Esophagus muscularis mucosa (tissue), 3 donors: Measurements from ENCODE around the gene QTRT2.

Experiments used
- POLR2A ChIP-seq: fragments of 450-650 bp; IDR thresholded peaks from one replicate; pipeline ENCODE4 v1.6.1; 2017; ENCODE audit warnings: antibody characterized with exemption, moderate library complexity, mild to moderate bottlenecking, low read depth
- POLR2AphosphoS5 ChIP-seq, 2 donors: sonication (generic); formaldehyde crosslinking; IDR thresholded peaks; one replicate each; pipeline ENCODE4 v1.6.1; 2017; ENCODE audit warnings: antibody characterized with exemption in 2 of 2
- TF ChIP-seq, protein P1 (sequence below), 3 experiments: fragments of 200-600 bp in 2 of 3; fragments of 450-650 bp in 1 of 3; sonication (generic) in 2 of 3; IDR thresholded peaks; one replicate each; pipeline ENCODE4 v1.5.1; 2017 to 2019; ENCODE audit warnings: antibody characterized with exemption in 3 of 3, mild to moderate bottlenecking in 2 of 3, moderate library complexity in 1 of 3

DNA sequence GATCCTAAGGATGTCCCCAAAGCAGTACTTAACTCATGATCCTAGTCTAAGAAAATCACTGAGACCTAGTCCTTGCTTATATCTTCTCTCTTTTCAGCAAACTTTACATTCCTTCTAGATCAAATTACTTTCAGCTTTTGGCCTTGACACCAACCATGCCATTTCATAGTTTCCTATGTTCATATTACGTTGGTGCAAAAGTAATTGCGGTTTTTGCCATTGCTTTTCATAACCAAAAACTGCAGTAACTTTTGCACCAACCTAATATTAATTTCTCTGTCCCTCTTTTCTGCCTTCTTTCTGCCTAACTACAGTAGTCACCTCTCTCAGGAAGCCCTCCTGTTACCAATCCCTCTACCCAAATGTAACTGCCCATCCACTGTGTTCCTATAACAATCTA is 37.1 kb upstream of the QTRT2 start:
- TF ChIP-seq POLR2A (no peak), POLR2AphosphoS5 (IDR thresholded peaks at IDR 0.05) (no peak)
- TF ChIP-seq, protein P1, sequence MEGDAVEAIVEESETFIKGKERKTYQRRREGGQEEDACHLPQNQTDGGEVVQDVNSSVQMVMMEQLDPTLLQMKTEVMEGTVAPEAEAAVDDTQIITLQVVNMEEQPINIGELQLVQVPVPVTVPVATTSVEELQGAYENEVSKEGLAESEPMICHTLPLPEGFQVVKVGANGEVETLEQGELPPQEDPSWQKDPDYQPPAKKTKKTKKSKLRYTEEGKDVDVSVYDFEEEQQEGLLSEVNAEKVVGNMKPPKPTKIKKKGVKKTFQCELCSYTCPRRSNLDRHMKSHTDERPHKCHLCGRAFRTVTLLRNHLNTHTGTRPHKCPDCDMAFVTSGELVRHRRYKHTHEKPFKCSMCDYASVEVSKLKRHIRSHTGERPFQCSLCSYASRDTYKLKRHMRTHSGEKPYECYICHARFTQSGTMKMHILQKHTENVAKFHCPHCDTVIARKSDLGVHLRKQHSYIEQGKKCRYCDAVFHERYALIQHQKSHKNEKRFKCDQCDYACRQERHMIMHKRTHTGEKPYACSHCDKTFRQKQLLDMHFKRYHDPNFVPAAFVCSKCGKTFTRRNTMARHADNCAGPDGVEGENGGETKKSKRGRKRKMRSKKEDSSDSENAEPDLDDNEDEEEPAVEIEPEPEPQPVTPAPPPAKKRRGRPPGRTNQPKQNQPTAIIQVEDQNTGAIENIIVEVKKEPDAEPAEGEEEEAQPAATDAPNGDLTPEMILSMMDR (IDR thresholded peaks at IDR 0.05): no peak
